ENCODE measurements around the gene ZNF678.
"Not testable (repeated sequence)": the region's sequence is repeated elsewhere in the genome, so short reads cannot be mapped to it uniquely, and the experiment has no call there.

DNA sequence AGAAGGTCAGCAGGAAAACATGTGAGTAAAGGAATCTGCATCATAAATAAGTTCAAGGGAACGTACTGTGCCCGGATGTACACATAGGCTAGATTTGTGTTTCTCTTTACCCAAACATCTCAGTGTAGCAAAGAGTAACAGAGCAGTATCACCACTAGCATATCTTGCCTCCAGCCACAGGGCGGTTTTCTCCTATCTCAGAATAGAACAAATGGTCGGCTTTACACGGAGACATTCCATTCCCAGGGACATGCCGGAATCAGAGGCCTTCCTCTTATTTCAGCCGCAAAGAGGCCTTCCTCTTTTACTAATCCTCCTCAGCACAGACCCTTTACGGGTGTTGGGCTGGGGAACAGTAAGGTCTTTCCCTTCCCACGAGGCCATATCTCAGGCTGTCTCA is 42.9 kb downstream of the ZNF678 start:
- not testable (repeated sequence) for TF ChIP-seq CTCF (IDR thresholded peaks at IDR 0.05; ENCODE audit: control extremely low read depth in 1 of 3, insufficient read depth in 1 of 3, low read depth in 1 of 3, low read length in 3 of 3); CREB1 (IDR thresholded peaks at IDR 0.05); EP300 (IDR thresholded peaks at IDR 0.05; ENCODE audit: borderline replicate concordance in 1 of 2, low read depth in 2 of 2, low read length in 2 of 2)

All from H1 (cell line).